ENCODE data around the gene PHTF2. TPM values are rescaled to one million over a fixed set of nuclear protein-coding genes. Genes with fewer than 3 reads are reported as not detected.

The PHTF2 gene
- total RNA-seq, 1 experiment from 2014 or later, result 52.0 TPM

DNA sequence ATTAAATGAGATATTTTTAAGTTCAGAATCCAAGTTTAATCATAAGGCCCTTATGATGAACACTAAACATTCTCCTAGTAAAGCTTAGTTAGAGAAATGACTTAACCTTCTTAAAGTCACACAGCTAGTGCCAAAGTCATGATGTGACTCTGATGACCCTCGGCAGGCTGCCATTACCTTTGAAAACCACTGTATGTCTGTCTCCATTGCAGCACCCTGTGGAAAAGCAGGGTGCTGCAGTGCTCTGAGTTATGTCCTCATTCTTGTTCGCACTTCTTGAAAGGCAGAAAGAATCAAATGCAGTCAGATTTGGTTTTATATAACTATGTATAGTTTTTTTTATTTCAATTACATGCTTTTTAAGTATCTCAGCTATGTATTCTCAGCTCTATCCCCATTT, 105.0 kb downstream of the PHTF2 start:
- Histone ChIP-seq H4K20me1 (ENCODE audit: insufficient read depth) (no peaks in the 10 kb centered on the region), H3F3A (ENCODE audit: insufficient read depth, low read depth) (no peaks in the 10 kb centered on the region), H3K9me2 (ENCODE audit: insufficient read depth) (no peaks in the 10 kb centered on the region), H3K9me3 (ENCODE audit: insufficient read depth, low read depth) (no peaks in the 10 kb centered on the region), H3K36me3 (ENCODE audit: low read depth) (no peaks in the 10 kb centered on the region), H3K4me2 (no peak overlapping the region), H2AFZ (no peak overlapping the region), H3K27me3 (ENCODE audit: insufficient read depth, low read depth) (no peaks in the 10 kb centered on the region), H3K4me3 (no peak overlapping the region), H3K4me1 (replicated peaks; ENCODE audit: insufficient read depth) (no peaks in the 10 kb centered on the region), H3K27ac (no peak overlapping the region), H3K79me2 (ENCODE audit: low read depth) (no peaks in the 10 kb centered on the region)
- ChIA-PET CTCF (interaction anchor here (1.0 kb wide), 1 partner anchor 143 kb away, joined by 3 read pairs; no protein-coding TSS in a partner anchor), POLR2A (ENCODE audit: unreplicated experiment) (no interaction called here)
- BruUV-seq (replicated peaks), result no TSS peak
- no peak for TF ChIP-seq EZH2 (IDR thresholded peaks at IDR 0.05; ENCODE audit: low read depth)
- 0 out of 2 replicates have a peak, but pooled peaks have one; percentile 28 for TF ChIP-seq CTCF (conservative IDR thresholded peaks at IDR 0.05)
- intact Hi-C loops (cut with micrococcal nuclease; ENCODE audit: unreplicated experiment), result no loop called here
- DNase-seq, result no peak

DNA sequence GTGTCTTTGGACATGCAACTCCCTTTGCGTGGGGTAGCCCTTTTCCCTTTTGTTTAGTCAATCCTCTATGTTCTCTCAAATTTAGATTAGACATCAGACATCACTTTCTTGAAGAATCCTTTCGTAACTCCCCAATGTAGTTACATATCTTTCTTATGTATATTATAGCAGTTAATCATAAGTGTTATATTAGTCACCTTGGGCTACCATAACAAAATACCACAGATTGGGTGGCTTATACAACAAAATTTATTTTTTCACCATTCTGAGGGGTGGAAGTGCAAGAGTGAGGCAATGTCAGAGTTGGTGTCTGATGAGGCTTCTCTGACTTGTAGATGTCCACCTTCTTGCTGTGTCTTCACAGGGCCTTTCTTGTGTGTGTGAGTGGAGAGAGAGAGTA, 105.7 kb downstream of the PHTF2 start:
- H2AFZ ChIP-seq, result no peak overlapping the region
- H3K4me2 ChIP-seq, result no peak overlapping the region
- no TSS peak for BruUV-seq (replicated peaks)
- intact Hi-C loops (cut with micrococcal nuclease; ENCODE audit: unreplicated experiment), result no loop called here
- no peaks in the 10 kb centered on the region for H3K79me2 ChIP-seq (ENCODE audit: low read depth)
- TF ChIP-seq CTCF (conservative IDR thresholded peaks at IDR 0.05) (no peak), EZH2 (IDR thresholded peaks at IDR 0.05; ENCODE audit: low read depth) (no peak)
- no peaks in the 10 kb centered on the region for H3K36me3 ChIP-seq (ENCODE audit: low read depth)
- H3K9me3 ChIP-seq (ENCODE audit: insufficient read depth, low read depth), result no peaks in the 10 kb centered on the region
- no peak overlapping the region for H3K4me3 ChIP-seq
- POLR2A ChIA-PET (ENCODE audit: unreplicated experiment), result no interaction called here
- H3F3A ChIP-seq (ENCODE audit: insufficient read depth, low read depth), result no peaks in the 10 kb centered on the region
- no peaks in the 10 kb centered on the region for H3K27me3 ChIP-seq (ENCODE audit: insufficient read depth, low read depth)
- CTCF ChIA-PET, result no interaction called here
- H3K27ac ChIP-seq, result no peak overlapping the region
- H3K4me1 ChIP-seq (replicated peaks; ENCODE audit: insufficient read depth), result no peaks in the 10 kb centered on the region
- DNase-seq, result no peak
- H4K20me1 ChIP-seq (ENCODE audit: insufficient read depth), result no peaks in the 10 kb centered on the region
- H3K9me2 ChIP-seq (ENCODE audit: insufficient read depth), result no peaks in the 10 kb centered on the region

DNA sequence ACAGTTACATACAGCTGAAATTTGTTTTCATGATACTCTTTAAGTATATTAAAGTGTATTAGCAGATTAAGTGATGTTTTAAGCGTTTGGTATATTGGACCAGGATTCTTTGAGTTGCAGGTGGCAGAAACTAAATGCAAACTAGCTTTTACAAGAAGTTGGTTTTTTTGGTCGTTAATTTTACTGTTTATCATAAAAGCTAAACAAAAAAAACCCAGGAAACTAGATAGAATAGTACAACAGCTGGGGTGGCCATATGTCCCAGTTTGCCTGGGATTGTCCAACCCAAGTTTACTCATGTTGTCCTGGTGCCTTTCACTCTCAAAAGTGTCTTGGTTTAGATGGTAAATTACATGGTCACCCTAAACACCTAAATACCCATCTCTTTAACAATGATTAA, 108.7 kb downstream of the PHTF2 start:
- CTCF ChIA-PET, result no interaction called here

More for the DNA sequence above, 108.7 kb downstream of the PHTF2 start:
- TF ChIP-seq EZH2 (IDR thresholded peaks at IDR 0.05; ENCODE audit: low read depth) (no peak), CTCF (conservative IDR thresholded peaks at IDR 0.05) (no peak)
- no peaks in the 10 kb centered on the region for H3K27me3 ChIP-seq (ENCODE audit: insufficient read depth, low read depth)
- H3K36me3 ChIP-seq (ENCODE audit: low read depth), result no peaks in the 10 kb centered on the region
- H3K4me1 ChIP-seq (replicated peaks; ENCODE audit: insufficient read depth), result no peaks in the 10 kb centered on the region
- H3K27ac ChIP-seq, result no peak overlapping the region
- no peaks in the 10 kb centered on the region for H3K9me3 ChIP-seq (ENCODE audit: insufficient read depth, low read depth)
- H3F3A ChIP-seq (ENCODE audit: insufficient read depth, low read depth), result no peaks in the 10 kb centered on the region
- H4K20me1 ChIP-seq (ENCODE audit: insufficient read depth), result no peaks in the 10 kb centered on the region
- POLR2A ChIA-PET (ENCODE audit: unreplicated experiment), result no interaction called here
- H3K9me2 ChIP-seq (ENCODE audit: insufficient read depth), result no peaks in the 10 kb centered on the region
- no peak overlapping the region for H3K4me3 ChIP-seq
- H3K4me2 ChIP-seq, result no peak overlapping the region
- no TSS peak for BruUV-seq (replicated peaks)
- intact Hi-C loops (cut with micrococcal nuclease; ENCODE audit: unreplicated experiment), result no loop called here
- DNase-seq, result no peak
- no peak overlapping the region for H2AFZ ChIP-seq
- H3K79me2 ChIP-seq (ENCODE audit: low read depth), result no peaks in the 10 kb centered on the region

Data from PC-9 (cell line).